HG03108 (cell line): ENCODE measurements around the gene NLRC5.
"Not testable (repeated sequence)": the region's sequence is repeated elsewhere in the genome, so short reads cannot be mapped to it uniquely, and the experiment has no call there.

Experiments
- ATAC-seq: cut with Tn5 transposase; IDR thresholded peaks from one replicate; pipeline ENCODE4 v1.9.1; 2021; ENCODE audit warnings: moderate library complexity; ENCODE audit not compliant: unreplicated experiment

The NLRC5 gene

GRCh38 chr16:56998352-56998751, 9.0 kb downstream of the NLRC5 start:
- ATAC-seq = no peak

DNA sequence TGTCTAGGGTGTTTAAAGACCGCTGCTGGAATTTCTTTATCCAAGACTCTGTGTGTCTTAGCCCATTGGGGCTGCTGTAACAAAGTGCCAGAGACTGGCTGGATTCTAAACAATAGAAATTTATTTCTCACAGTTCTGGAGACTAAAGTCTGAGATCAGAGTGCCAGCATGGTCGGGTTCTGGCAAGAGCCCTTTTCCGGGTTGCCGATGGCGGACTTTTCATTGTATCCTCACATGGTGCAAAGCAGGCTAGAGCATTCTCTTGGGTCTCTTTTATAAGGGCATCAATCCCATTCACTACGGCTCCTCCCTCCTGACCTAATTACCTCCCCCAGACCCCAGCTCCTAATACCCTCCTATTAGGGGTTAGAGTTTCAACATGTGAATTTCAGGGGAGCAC, 9.5 kb downstream of the NLRC5 start:
- ATAC-seq = no peak

DNA sequence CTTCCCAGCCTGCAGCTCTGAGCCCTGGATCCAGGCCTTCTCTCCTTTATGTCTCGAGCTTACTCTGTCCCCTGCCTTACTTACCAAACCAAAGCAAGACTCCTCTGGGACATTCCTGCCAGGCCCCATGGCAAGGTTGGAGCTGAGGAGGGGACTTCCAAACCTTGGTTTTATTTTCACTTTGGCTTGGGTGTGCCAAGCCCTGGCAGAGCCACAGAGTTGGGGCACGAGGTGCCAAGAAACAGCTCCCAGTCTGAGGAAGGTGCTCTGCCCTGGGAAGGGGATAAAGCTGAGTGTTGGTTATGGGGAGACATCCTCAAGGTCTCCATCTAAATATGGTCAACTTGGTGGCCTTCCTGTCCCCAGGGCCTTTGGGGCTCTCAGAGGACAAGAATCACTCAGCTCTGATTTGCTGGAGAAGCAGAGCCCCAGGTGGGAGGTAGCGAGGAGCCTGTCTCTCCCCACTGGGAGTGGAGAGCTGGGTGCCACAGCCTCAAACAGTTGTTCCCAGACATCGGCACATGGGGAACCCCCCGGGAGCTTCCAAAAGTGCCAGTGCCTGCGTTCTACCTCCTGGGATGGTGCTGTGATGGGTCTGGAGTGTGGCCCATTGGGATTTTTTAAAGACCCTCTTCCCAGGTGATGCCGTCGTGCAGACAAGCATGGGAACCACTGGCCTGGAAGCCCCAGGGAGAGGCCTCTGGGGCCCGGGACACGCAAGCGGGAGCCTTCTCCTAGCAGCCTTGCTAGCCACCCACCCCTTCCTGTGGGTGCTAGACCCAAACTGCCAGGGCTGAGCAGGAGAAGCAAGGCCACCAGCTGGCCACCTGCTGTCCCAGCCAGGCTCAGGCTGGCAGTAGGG, 10.3 kb downstream of the NLRC5 start:
- no peak for ATAC-seq

GRCh38 chr16:57000271-57001025, 11.1 kb downstream of the NLRC5 start:
- ATAC-seq = peak; percentile 45

DNA sequence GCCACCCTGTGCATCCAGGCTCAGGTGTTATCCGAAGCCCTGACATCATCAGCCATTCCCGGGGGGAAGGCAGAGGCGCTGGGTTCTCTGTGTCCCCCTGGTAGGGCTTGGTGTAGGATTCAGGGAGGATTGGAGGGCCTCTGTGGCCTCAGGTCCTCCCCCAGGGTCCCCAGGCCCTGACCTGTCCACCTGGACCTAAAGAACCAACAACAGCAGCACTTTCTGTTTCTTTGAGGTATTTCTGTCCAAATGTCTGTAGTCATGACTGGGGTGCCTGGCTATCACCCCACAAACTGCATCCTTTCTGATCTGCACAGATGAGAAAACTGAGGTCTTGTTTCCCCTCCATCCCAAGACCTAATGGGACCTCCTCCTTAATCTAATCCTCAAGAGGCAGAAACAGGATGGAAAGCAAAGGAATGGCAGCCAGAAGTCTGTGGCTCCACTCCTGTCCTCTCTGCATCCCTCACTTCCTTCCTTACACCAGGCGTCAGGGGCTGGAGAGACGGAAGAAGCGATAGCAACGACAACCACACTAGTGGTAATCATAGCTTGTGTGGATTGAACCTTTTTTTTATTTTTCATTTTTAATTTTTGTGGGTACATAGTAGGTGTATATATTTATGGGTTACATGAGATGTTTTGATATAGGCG, 11.8 kb downstream of the NLRC5 start:
- ATAC-seq = no peak

DNA sequence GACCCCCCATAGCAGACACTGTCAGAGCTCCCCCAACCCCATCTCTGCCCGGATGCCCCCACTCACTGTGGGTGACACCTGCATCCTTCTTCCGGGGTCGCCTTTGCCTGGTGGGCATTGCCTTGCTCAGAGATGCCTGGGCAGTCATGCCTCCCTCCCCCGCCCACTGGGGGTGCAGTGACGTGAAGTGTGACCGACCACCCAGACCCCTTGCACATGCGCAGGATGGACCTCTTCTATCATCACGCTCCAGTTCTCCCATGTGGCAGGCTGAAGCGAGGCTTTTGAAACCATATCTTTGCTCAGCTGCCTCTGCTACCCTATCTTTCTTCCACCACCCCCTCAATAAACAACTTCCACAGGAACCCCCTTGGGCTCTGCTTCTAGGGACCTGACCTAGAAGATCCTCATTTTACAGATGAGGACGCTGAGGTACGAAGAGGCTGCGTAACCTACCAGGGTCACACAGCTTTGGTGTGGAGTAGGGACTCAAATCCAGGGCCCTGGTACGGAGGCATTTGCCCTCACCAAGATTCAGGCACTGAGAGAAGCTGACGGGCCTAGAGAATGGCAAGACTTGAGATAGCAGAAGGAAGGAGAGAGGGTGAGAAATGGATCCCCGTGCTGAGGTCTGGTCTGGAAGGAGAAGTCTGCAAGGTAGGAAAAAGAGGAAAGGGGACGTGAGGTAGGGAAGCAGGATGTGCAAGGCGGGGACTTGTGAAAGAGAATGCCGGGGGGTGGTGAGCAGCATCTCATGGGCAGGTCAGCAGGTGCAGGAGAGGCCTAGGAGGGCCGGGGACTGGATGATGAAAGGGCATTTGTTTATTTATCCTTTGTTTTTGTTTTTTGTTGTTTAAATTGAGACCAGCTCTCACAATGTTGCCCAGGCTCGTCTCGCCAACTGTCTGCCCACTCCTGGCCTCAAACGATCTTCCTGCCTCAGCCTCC, 14.4 kb downstream of the NLRC5 start:
- no peak for ATAC-seq

GRCh38 chr16:57004387-57005250, 15.3 kb downstream of the NLRC5 start:
- no peak for ATAC-seq

GRCh38 chr16:57005597-57005996, 16.2 kb downstream of the NLRC5 start:
- not testable (repeated sequence) for ATAC-seq

DNA sequence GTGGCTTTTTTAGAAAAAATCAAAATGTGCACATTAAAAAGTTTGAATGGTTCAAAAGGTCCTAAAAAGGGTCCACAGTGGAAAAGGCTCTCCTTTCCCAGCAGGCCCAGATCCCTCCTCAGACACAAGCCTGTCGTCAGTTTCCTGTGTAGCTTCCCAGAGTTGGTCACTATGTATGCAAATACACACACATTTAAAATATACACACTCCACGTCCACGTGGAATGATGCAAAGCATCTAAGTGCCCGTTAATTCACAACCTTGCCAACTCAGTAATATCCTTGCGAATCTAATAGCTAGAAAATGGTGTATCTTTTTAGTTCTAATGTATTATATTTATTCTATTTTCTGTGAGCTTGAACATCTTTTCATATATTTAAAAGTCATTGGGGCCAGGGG, 17.7 kb downstream of the NLRC5 start:
- ATAC-seq = no peak

- no peak for ATAC-seq
These were observed 18.2 kb downstream of the NLRC5 start for GRCh38 chr16:57007530-57007929.

DNA sequence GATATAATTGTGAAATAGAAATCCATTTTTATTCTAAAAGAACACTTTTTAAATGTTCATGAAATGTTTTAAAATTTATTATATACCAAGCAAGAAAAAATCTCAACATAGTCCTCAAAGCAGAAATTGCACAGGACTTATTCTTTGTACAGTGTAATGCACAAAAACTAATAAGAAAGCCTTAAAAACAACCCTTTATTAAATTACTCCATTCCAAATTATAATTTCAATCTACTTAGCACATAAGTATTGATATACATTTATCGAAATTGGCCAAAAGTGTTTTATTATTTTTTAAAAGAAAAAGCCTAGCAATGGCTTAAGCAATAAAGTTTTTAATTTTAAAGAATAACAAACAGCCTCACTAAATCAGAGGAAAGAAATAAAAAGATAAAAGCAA, 19.1 kb downstream of the NLRC5 start:
- ATAC-seq = no peak

GRCh38 chr16:57009643-57010170, 20.4 kb downstream of the NLRC5 start:
- no peak for ATAC-seq

DNA sequence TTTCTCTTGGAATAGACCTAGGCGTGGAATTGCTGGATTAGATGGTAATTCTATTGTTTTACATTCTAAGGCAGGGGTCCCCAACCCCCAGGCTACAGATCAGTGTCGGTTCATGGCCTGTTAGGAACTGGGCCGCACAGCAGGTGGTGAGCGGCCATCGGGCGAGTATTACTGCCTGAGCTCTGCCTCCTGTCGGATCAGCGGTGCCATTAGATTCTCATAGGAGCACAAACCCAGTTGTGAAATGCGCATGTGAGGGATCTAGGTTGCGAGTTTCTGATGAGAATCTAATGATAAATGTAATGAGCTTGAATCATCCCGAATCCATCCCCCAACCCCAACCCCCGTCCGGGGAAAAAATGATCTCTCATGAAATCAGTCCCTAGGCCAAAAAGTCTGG, 23.0 kb downstream of the NLRC5 start:
- no peak for ATAC-seq

- ATAC-seq = no peak
These were observed 23.9 kb downstream of the NLRC5 start for GRCh38 chr16:57013229-57013628.

- no peak for ATAC-seq
These were observed 24.5 kb downstream of the NLRC5 start for GRCh38 chr16:57013902-57014301.

- no peak for ATAC-seq
These were observed 26.9 kb downstream of the NLRC5 start for GRCh38 chr16:57016301-57016700.

GRCh38 chr16:57016831-57017230, 27.5 kb downstream of the NLRC5 start:
- no peak for ATAC-seq

DNA sequence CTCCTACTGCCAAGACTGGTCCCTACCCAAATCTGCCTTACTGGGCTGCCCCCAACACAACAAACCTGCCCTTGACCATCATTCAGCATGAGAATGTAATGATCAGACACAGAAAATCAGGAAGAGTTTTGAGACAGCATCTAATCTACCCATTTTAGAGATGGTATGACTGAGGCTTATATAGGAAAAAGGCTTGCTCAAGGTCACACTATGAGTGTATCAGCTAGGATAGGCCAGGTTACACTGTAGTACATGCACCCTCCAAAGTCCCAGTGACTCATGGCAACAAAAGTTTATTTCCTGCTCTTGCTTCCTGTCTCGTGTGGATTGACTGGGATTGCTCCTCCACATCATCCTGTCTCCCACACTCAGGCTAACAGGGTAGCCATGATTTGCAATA, 27.9 kb downstream of the NLRC5 start:
- ATAC-seq = no peak

DNA sequence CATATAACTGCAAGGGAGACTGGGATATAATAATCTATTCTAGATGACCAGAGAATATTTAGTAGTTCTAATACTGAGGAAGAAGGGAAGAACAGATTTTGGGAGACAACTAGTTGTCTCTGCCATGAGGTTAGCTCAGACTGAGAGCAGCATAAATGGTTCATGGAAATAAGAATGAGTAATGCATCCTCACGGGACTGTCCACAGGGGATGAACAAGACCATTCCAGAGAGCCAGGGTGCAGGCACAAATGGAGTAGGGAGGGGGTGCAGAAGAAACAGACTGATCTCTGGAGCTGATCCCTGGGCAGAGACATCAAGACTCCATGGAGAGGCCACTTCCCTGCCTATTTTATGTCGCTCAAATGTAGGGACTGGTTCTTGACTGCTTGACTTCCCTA, 30.4 kb downstream of the NLRC5 start:
- ATAC-seq = no peak
